GM18868 (cell line): Measurements from ENCODE around the gene SRRM3.
"Not testable (repeated sequence)": the region's sequence is repeated elsewhere in the genome, so short reads cannot be mapped to it uniquely, and the experiment has no call there.

Source experiments
- ATAC-seq: cut with Tn5 transposase; IDR thresholded peaks from one replicate; pipeline ENCODE4 v1.9.1; 2021; ENCODE audit warnings: mild to moderate bottlenecking, moderate library complexity; ENCODE audit not compliant: unreplicated experiment

The SRRM3 gene

DNA sequence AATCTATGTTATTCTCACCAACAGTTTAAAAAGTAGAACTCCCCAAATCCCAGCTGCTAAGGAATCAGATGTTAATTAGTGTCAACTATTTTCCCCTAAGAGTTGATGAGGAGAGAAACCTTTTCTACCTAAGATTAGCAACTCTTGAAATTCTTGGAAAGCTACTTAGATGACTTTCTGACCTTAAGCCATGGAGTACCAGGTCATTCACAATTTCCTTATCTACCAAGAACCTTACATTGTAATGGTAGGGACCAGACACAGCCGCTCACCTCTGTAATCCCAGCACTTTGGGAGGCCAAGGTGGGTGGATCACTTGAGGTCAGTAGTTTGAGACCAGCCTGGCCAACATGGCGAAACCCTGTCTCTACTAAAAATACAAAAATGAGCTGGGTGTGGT is 133.7 kb downstream of the SRRM3 start:
- ATAC-seq, result not testable (repeated sequence)

DNA sequence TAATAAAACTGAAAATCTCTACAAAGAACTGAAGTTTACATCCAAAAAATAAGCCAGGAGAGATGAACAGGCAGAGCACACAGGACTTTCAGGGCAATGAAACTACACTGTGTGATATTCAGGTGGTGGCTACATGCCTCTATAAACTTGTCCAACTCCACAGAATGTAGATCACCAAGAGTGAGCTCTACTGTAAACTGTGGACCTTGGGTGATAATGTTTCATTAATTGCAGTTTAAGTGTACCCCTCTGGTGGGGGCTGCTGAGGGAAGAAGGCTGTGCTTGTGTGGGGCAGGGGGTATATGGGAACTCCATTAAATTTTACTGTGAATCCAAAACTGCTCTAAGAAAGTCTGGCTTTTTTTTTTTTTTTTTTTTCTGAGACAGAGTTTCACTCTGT is 134.4 kb downstream of the SRRM3 start:
- no peak for ATAC-seq
